ENCODE data around the gene LHX3. TPM values are rescaled to one million over a fixed set of nuclear protein-coding genes. Genes with fewer than 3 reads are reported as not detected.

Gene LHX3
- total RNA-seq, 1 experiment from 2014 or later: not detected

- TF ChIP-seq EZH2phosphoT487 (IDR thresholded peaks at IDR 0.05; ENCODE audit: borderline replicate concordance, low read length) (no peak), CTCF (conservative IDR thresholded peaks at IDR 0.05; ENCODE audit: low read depth, low read length) (no peak), EZH2 (IDR thresholded peaks at IDR 0.05; ENCODE audit: low read length, unreplicated experiment) (no peak)
- Histone ChIP-seq H3K9me3 (ENCODE audit: low read length) (no peaks in the 10 kb centered on the region), H3K4me3 (ENCODE audit: low read length) (no peak overlapping the region), H3K4me1 (ENCODE audit: insufficient read depth, low read length) (no peaks in the 10 kb centered on the region), H3K79me2 (ENCODE audit: low read length) (no peaks in the 10 kb centered on the region), H3K36me3 (ENCODE audit: low read depth, low read length) (no peaks in the 10 kb centered on the region), H4K20me1 (ENCODE audit: low read length) (no peaks in the 10 kb centered on the region), H3K27me3 (ENCODE audit: low read length) (no peaks in the 10 kb centered on the region), H3K4me2 (ENCODE audit: low read length) (no peak overlapping the region), H3K9ac (ENCODE audit: low read length) (no peak overlapping the region), H3K27ac (ENCODE audit: low read length) (no peak overlapping the region), H2AFZ (ENCODE audit: low read length) (no peak overlapping the region), H3F3A (ENCODE audit: low read length, unreplicated experiment) (no peaks in the 10 kb centered on the region), H3K9me2 (replicated peaks; ENCODE audit: low read length) (no peaks in the 10 kb centered on the region)
- ATAC-seq (peak; percentile 27; the same call in 1 of the 2 replicates), DNase-seq (no peak)
- intact Hi-C loops (cut with micrococcal nuclease): no loop called here
- no TSS peak for BruUV-seq (replicated peaks)
- ChIA-PET CTCF (no interaction called here), POLR2A (ENCODE audit: unreplicated experiment) (no interaction called here)
Measured at GRCh38 chr9:136177224-136177623, 27.7 kb downstream of the LHX3 start.

GRCh38 chr9:136175616-136176197, 29.2 kb downstream of the LHX3 start:
- no peak for TF ChIP-seq EZH2phosphoT487 (IDR thresholded peaks at IDR 0.05; ENCODE audit: borderline replicate concordance, low read length)
- BruUV-seq (replicated peaks): no TSS peak
- ChIA-PET CTCF (no interaction called here), POLR2A (ENCODE audit: unreplicated experiment) (no interaction called here)
- no peak overlapping the region for H3K9ac ChIP-seq (ENCODE audit: low read length)
- no peaks in the 10 kb centered on the region for H3F3A ChIP-seq (ENCODE audit: low read length, unreplicated experiment)
- ATAC-seq (no peak), DNase-seq (no peak)
- H3K4me1 ChIP-seq (ENCODE audit: insufficient read depth, low read length): no peaks in the 10 kb centered on the region
- no peak overlapping the region for H3K4me3 ChIP-seq (ENCODE audit: low read length)
- no peaks in the 10 kb centered on the region for H3K9me2 ChIP-seq (replicated peaks; ENCODE audit: low read length)
- no peaks in the 10 kb centered on the region for H3K9me3 ChIP-seq (ENCODE audit: low read length)
- H3K4me2 ChIP-seq (ENCODE audit: low read length): no peak overlapping the region
- H4K20me1 ChIP-seq (ENCODE audit: low read length): no peaks in the 10 kb centered on the region
- no peak overlapping the region for H2AFZ ChIP-seq (ENCODE audit: low read length)
- no peaks in the 10 kb centered on the region for H3K36me3 ChIP-seq (ENCODE audit: low read depth, low read length)
- H3K27ac ChIP-seq (ENCODE audit: low read length): no peak overlapping the region
- H3K79me2 ChIP-seq (ENCODE audit: low read length): no peaks in the 10 kb centered on the region
- intact Hi-C loops (cut with micrococcal nuclease): no loop called here
- H3K27me3 ChIP-seq (ENCODE audit: low read length): no peaks in the 10 kb centered on the region

GRCh38 chr9:136174779-136175615, 29.9 kb downstream of the LHX3 start:
- no peak overlapping the region for H3K9ac ChIP-seq (ENCODE audit: low read length)
- BruUV-seq (replicated peaks): no TSS peak
- no peaks in the 10 kb centered on the region for H3K4me1 ChIP-seq (ENCODE audit: insufficient read depth, low read length)
- no peak overlapping the region for H2AFZ ChIP-seq (ENCODE audit: low read length)
- no peaks in the 10 kb centered on the region for H3K27me3 ChIP-seq (ENCODE audit: low read length)
- H3K79me2 ChIP-seq (ENCODE audit: low read length): no peaks in the 10 kb centered on the region
- H3F3A ChIP-seq (ENCODE audit: low read length, unreplicated experiment): no peaks in the 10 kb centered on the region
- DNase-seq (no peak), ATAC-seq (no peak)
- TF ChIP-seq EZH2 (IDR thresholded peaks at IDR 0.05; ENCODE audit: low read length, unreplicated experiment): no peak
- no peak for TF ChIP-seq CTCF (conservative IDR thresholded peaks at IDR 0.05; ENCODE audit: low read depth, low read length)
- no peak for TF ChIP-seq EZH2phosphoT487 (IDR thresholded peaks at IDR 0.05; ENCODE audit: borderline replicate concordance, low read length)
- no peak overlapping the region for H3K4me3 ChIP-seq (ENCODE audit: low read length)
- ChIA-PET POLR2A (ENCODE audit: unreplicated experiment) (no interaction called here), CTCF (no interaction called here)
- intact Hi-C loops (cut with micrococcal nuclease): no loop called here
- H3K9me3 ChIP-seq (ENCODE audit: low read length): no peaks in the 10 kb centered on the region
- H3K36me3 ChIP-seq (ENCODE audit: low read depth, low read length): no peaks in the 10 kb centered on the region
- no peak overlapping the region for H3K27ac ChIP-seq (ENCODE audit: low read length)
- no peaks in the 10 kb centered on the region for H4K20me1 ChIP-seq (ENCODE audit: low read length)
- no peak overlapping the region for H3K4me2 ChIP-seq (ENCODE audit: low read length)
- H3K9me2 ChIP-seq (replicated peaks; ENCODE audit: low read length): no peaks in the 10 kb centered on the region
